GM12878 (cell line): ENCODE data around the gene LEMD2. TPM values are rescaled to one million over a fixed set of nuclear protein-coding genes. Genes with fewer than 3 reads are reported as not detected.

ENCODE experiments used
- ATAC-seq: fragments of 200-7000 bp; cut with Tn5 transposase; 3 replicates; pipeline ENCODE4 v1.9.1; 2020; ENCODE audit warnings: mild to moderate bottlenecking, moderate library complexity
- BruUV-seq: library from RNA; stranded (reverse); fragments of 400-500 nt; replicated peaks from 2 replicates; lab custom pipeline; 2021; lab: Mats Ljungman, UMichigan
- CTCF ChIA-PET: fragments of 300-600 bp; sonication (Branson Sonifier 250); formaldehyde crosslinking; extraction: SDS; loops from one replicate; lab custom pipeline; 2021; ENCODE audit warnings: inconsistent platforms; lab: Yijun Ruan, JAX
- POLR2A ChIA-PET: fragments of 350-600 bp; formaldehyde crosslinking; extraction: SDS; loops from one replicate; lab custom pipeline; 2021; ENCODE audit warnings: inconsistent platforms; lab: Charles Lee
- RAD21 ChIA-PET: fragments of 300-600 bp; sonication (Branson Sonifier 250); formaldehyde crosslinking; loops from one replicate; lab custom pipeline; 2023; ENCODE audit warnings: antibody characterized with exemption; ENCODE audit not compliant: unreplicated experiment; lab: Charles Lee
- SMC1A ChIA-PET: fragments of 300-600 bp; sonication (Branson Sonifier 250); formaldehyde crosslinking; loops from one replicate; lab custom pipeline; 2023; ENCODE audit not compliant: unreplicated experiment, uncharacterized antibody; lab: Charles Lee
- DNase-seq: peaks from one replicate; pipeline ENCODE4 v3.0.0-alpha.2; 2011; ENCODE audit warnings: low read depth, low spot score
- FAIRE-seq: peaks from 3 replicates; lab custom pipeline; 2011; peaks lifted over from hg19 to GRCh38; lab: Jason Lieb, UNC
- H2AFZ ChIP-seq: 2 replicates; pipeline ENCODE4 v1.6.0; 2011; ENCODE audit warnings: low read depth, low read length, control low read depth; ENCODE audit not compliant: control insufficient read depth
- H3K27ac ChIP-seq: 2 replicates; pipeline ENCODE4 v1.5.1; 2011; ENCODE audit warnings: control low read depth; ENCODE audit not compliant: control insufficient read depth, insufficient read depth
- H3K27me3 ChIP-seq, 2 experiments: replicated peaks in 1 of 2; 2 replicates each; pipeline versions ENCODE4 v1.6.0 to v1.6.1; 2011; ENCODE audit warnings: low read length in 1 of 2; ENCODE audit not compliant: control insufficient read depth in 2 of 2, insufficient read depth in 2 of 2
- H3K36me3 ChIP-seq, 2 experiments: 2 replicates each; pipeline ENCODE4 v1.5.1; 2011; ENCODE audit warnings: low read length in 1 of 2; ENCODE audit not compliant: control insufficient read depth in 2 of 2, insufficient read depth in 2 of 2
- H3K4me1 ChIP-seq: 2 replicates; pipeline ENCODE4 v1.6.1; 2011; ENCODE audit warnings: mild to moderate bottlenecking, low read length, moderate library complexity, mixed read lengths; ENCODE audit not compliant: control insufficient read depth, insufficient read depth
- H3K4me2 ChIP-seq: 2 replicates; pipeline ENCODE4 v1.6.0; 2011; ENCODE audit warnings: control low read depth; ENCODE audit not compliant: control insufficient read depth, insufficient read depth
- H3K4me3 ChIP-seq: fragments of 200-600 bp; sonication (generic); 2 replicates; pipeline ENCODE4 v1.5.1; 2016
- H3K79me2 ChIP-seq: 2 replicates; pipeline ENCODE4 v1.6.0; 2011; ENCODE audit warnings: low read length; ENCODE audit not compliant: control insufficient read depth, insufficient read depth
- H3K9ac ChIP-seq: 2 replicates; pipeline ENCODE4 v1.8.0; 2011; ENCODE audit warnings: low read length, control low read depth, mixed read lengths; ENCODE audit not compliant: control insufficient read depth, insufficient read depth
- H3K9me3 ChIP-seq: replicated peaks from 3 replicates; pipeline ENCODE4 v1.5.1; 2011; ENCODE audit warnings: mild to moderate bottlenecking, low read length; ENCODE audit not compliant: control insufficient read depth, insufficient read depth
- H4K20me1 ChIP-seq: 2 replicates; pipeline ENCODE4 v1.6.0; 2011; ENCODE audit not compliant: control insufficient read depth, insufficient read depth
- ATF2 ChIP-seq: IDR thresholded peaks from 2 replicates; pipeline ENCODE4 v1.6.1; 2012; ENCODE audit warnings: low read length, inconsistent platforms
- E2F4 ChIP-seq: IDR thresholded peaks from 2 replicates; pipeline ENCODE4 v1.6.1; 2012; ENCODE audit warnings: low read depth, low read length, improper control_type of control experiment
- IRF4 ChIP-seq: IDR thresholded peaks from 2 replicates; pipeline ENCODE4 v1.6.1; 2011; ENCODE audit warnings: low read depth, low read length
- IRF5 ChIP-seq: fragments of 450-650 bp; IDR thresholded peaks from 2 replicates; pipeline ENCODE4 v1.6.1; 2017; ENCODE audit warnings: borderline replicate concordance
- PAX5 ChIP-seq: IDR thresholded peaks from 2 replicates; pipeline ENCODE4 v1.6.1; 2011; ENCODE audit warnings: low read depth, low read length, borderline replicate concordance
- USF1 ChIP-seq: IDR thresholded peaks from 2 replicates; pipeline ENCODE4 v1.6.1; 2011; ENCODE audit warnings: borderline replicate concordance, low read depth, mild to moderate bottlenecking, moderate library complexity, mixed read lengths, low read length; ENCODE audit not compliant: insufficient read depth; ENCODE audit errors: extremely low read length
- ZBTB40 ChIP-seq: fragments of 450-650 bp; IDR thresholded peaks from 2 replicates; pipeline ENCODE4 v1.6.1; 2016; ENCODE audit warnings: mild to moderate bottlenecking, moderate library complexity, borderline replicate concordance
- ZNF24 ChIP-seq: fragments of 450-650 bp; IDR thresholded peaks from 2 replicates; pipeline ENCODE4 v1.6.1; 2017; ENCODE audit warnings: antibody characterized with exemption, mild to moderate bottlenecking
- WGBS: methylation state at CpG from one replicate; pipeline ENCODE4 v1.1.6; 2016; ENCODE audit warnings: low lambda C conversion rate; ENCODE audit not compliant: insufficient replicate concordance, insufficient coverage; ENCODE audit errors: missing lambda C conversion rate; 5-methylcytosine and 5-hydroxymethylcytosine counted together
- in situ Hi-C: fragments of 300-500 bp; cut with MboI; formaldehyde crosslinking; loops from 9 replicates; pipeline ENCODE4 v1.14.3; 2018; ENCODE audit warnings: mixed read lengths
- intact Hi-C: fragments of 100-400 bp; cut with micrococcal nuclease; formaldehyde crosslinking; loops from one replicate; pipeline ENCODE4 v1.14.2; 2022; ENCODE audit not compliant: unreplicated experiment
- polyA plus RNA-seq, 11 experiments: library from polyadenylated mRNA; depleted of rRNA in 4 of 11; unstranded in 6 of 11; stranded (reverse) in 5 of 11; fragments of >200 nt; fragmentation: Nextera tagmentation in 4 of 11; fragmentation: Illumina TruSeq in 1 of 11; extraction: Ambion mirVana in 4 of 11; extraction: Trizol in 1 of 11; gene quantifications; 1 replicate in 1 of 11; 2 replicates in 10 of 11; pipeline versions ENCODE4 v1.2.1 to v1.2.3, GENCODE V29; 2011 to 2016; ENCODE audit warnings: inconsistent platforms in 2 of 11, missing spikeins in 2 of 11, low read depth in 1 of 11
- total RNA-seq, 4 experiments: library from RNA; depleted of rRNA in 3 of 4; stranded (reverse); fragments of >200 nt in 3 of 4; fragmentation: Illumina TruSeq in 1 of 4; extraction: Trizol in 1 of 4; gene quantifications; 2 replicates each; pipeline versions ENCODE4 v1.2.1 to v1.2.3, GENCODE V29; 2013 to 2021

The LEMD2 gene
- total and polyA plus RNA-seq, 10 of the 15 experiments (the other 5 are each of a cell fraction or from before 2014, with no cell fraction given), result 0.45 to 47.1 (median 22.8) TPM

- no peak for TF ChIP-seq ZBTB40
Measured at GRCh38 chr6:33828764-33829731, 40.1 kb upstream of the LEMD2 start (continued).

GRCh38 chr6:33828452-33828763 lies 39.5 kb upstream of the LEMD2 start:
- TF ChIP-seq ZNF24 (no peak), ATF2 (no peak), IRF5 (no peak), PAX5 (no peak), E2F4 (no peak), USF1 (no peak), IRF4 (no peak)
- no peaks in the 10 kb centered on the region; a peak in 3 of 4 replicates for H3K27me3 ChIP-seq
- no peak for FAIRE-seq
- no peak overlapping the region for H3K27ac ChIP-seq
- H3K4me2 ChIP-seq, result no peak overlapping the region
- no peaks in the 10 kb centered on the region for H3K4me1 ChIP-seq
- ChIA-PET RAD21 (no interaction called here), CTCF (no interaction called here), POLR2A (no interaction called here), SMC1A (no interaction called here)
- no peak overlapping the region for H3K9ac ChIP-seq
- H3K9me3 ChIP-seq, result no peaks in the 10 kb centered on the region
- no peaks in the 10 kb centered on the region for H3K36me3 ChIP-seq
- intact Hi-C loops (no loop called here), in situ Hi-C loops (no loop called here)
- no TSS peak for BruUV-seq
- H3K79me2 ChIP-seq, result no peaks in the 10 kb centered on the region
- 2% methylated on average over 4 of the region's 4 CpGs for WGBS
- no peak overlapping the region for H2AFZ ChIP-seq
- no peaks in the 10 kb centered on the region for H4K20me1 ChIP-seq
- no peak overlapping the region for H3K4me3 ChIP-seq
- no peak for ATAC-seq
- no peak for DNase-seq
